ENCODE results near the gene SLC9A8. TPM values are rescaled to one million over a fixed set of nuclear protein-coding genes. Genes with fewer than 3 reads are reported as not detected.
"Not testable (repeated sequence)": the region's sequence is repeated elsewhere in the genome, so short reads cannot be mapped to it uniquely, and the experiment has no call there.

SLC9A8 gene
- total RNA-seq, 1 donor from 2014 or later = 6.2 TPM

- not testable (repeated sequence) for H3K9me3 Mint-ChIP-seq (ENCODE audit: unreplicated experiment); H3K9me3 ChIP-seq (ENCODE audit: insufficient read depth, low read depth, low read length); H3K27ac Mint-ChIP-seq (ENCODE audit: unreplicated experiment); H3K4me3 ChIP-seq (ENCODE audit: insufficient read depth, low read depth, low read length); H3K27ac ChIP-seq (ENCODE audit: low read depth, low read length); DNase-seq (ENCODE audit: low read depth); H3K36me3 ChIP-seq (ENCODE audit: insufficient read depth, low read length); FAIRE-seq; H4K20me1 ChIP-seq (ENCODE audit: insufficient read depth, low read length); H3K4me1 ChIP-seq (ENCODE audit: insufficient read depth, low read length); H3K4me1 Mint-ChIP-seq (ENCODE audit: low read depth, unreplicated experiment); H2AFZ ChIP-seq (ENCODE audit: low read depth, low read length); H3K4me2 ChIP-seq (ENCODE audit: low read length); H3K79me2 ChIP-seq (ENCODE audit: insufficient read depth, low read length); H3K27me3 ChIP-seq (ENCODE audit: insufficient read depth, low read length); H3K9ac ChIP-seq (ENCODE audit: low read length); H3K27me3 Mint-ChIP-seq (ENCODE audit: low read depth, unreplicated experiment); H3K36me3 Mint-ChIP-seq (ENCODE audit: low read depth, unreplicated experiment); H3K4me3 Mint-ChIP-seq (ENCODE audit: unreplicated experiment)
Observed at GRCh38 chr20:49783021-49783995, 29.3 kb upstream of the SLC9A8 start.

- no peaks in the 10 kb centered on the region for H3K27me3 ChIP-seq (ENCODE audit: insufficient read depth, low read length)
- no peaks in the 10 kb centered on the region for H3K79me2 ChIP-seq (ENCODE audit: insufficient read depth, low read length)
- no peak for TF ChIP-seq EZH2 (IDR thresholded peaks at IDR 0.05; ENCODE audit: insufficient read depth, low read length)
- TF ChIP-seq, protein P1, sequence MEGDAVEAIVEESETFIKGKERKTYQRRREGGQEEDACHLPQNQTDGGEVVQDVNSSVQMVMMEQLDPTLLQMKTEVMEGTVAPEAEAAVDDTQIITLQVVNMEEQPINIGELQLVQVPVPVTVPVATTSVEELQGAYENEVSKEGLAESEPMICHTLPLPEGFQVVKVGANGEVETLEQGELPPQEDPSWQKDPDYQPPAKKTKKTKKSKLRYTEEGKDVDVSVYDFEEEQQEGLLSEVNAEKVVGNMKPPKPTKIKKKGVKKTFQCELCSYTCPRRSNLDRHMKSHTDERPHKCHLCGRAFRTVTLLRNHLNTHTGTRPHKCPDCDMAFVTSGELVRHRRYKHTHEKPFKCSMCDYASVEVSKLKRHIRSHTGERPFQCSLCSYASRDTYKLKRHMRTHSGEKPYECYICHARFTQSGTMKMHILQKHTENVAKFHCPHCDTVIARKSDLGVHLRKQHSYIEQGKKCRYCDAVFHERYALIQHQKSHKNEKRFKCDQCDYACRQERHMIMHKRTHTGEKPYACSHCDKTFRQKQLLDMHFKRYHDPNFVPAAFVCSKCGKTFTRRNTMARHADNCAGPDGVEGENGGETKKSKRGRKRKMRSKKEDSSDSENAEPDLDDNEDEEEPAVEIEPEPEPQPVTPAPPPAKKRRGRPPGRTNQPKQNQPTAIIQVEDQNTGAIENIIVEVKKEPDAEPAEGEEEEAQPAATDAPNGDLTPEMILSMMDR (IDR thresholded peaks at IDR 0.05; ENCODE audit: insufficient read depth, low read depth, low read length) = no peak
- H3K4me1 ChIP-seq (ENCODE audit: insufficient read depth, low read length) = no peaks in the 10 kb centered on the region
- no peaks in the 10 kb centered on the region for H3K36me3 ChIP-seq (ENCODE audit: insufficient read depth, low read length)
- H3K4me3 ChIP-seq (ENCODE audit: insufficient read depth, low read depth, low read length) = no peak overlapping the region
- H4K20me1 ChIP-seq (ENCODE audit: insufficient read depth, low read length) = no peaks in the 10 kb centered on the region
- no peaks in the 10 kb centered on the region for H3K9me3 ChIP-seq (ENCODE audit: insufficient read depth, low read depth, low read length)
- no peak for FAIRE-seq
- no peak for DNase-seq (ENCODE audit: low read depth)
- Mint-ChIP-seq H3K27ac (ENCODE audit: unreplicated experiment) (no peak overlapping the region), H3K36me3 (ENCODE audit: low read depth, unreplicated experiment) (no peaks in the 10 kb centered on the region), H3K27me3 (ENCODE audit: low read depth, unreplicated experiment) (no peaks in the 10 kb centered on the region), H3K9me3 (ENCODE audit: unreplicated experiment) (no peaks in the 10 kb centered on the region), H3K4me3 (ENCODE audit: unreplicated experiment) (no peak overlapping the region), H3K4me1 (ENCODE audit: low read depth, unreplicated experiment) (peaks cover 4% of the 10 kb centered on the region)
- no peak overlapping the region for H3K4me2 ChIP-seq (ENCODE audit: low read length)
- H2AFZ ChIP-seq (ENCODE audit: low read depth, low read length) = no peak overlapping the region
- H3K9ac ChIP-seq (ENCODE audit: low read length) = no peak overlapping the region
- H3K27ac ChIP-seq (ENCODE audit: low read depth, low read length) = no peak overlapping the region
Observed at GRCh38 chr20:49784291-49784690, 28.3 kb upstream of the SLC9A8 start.

DNA sequence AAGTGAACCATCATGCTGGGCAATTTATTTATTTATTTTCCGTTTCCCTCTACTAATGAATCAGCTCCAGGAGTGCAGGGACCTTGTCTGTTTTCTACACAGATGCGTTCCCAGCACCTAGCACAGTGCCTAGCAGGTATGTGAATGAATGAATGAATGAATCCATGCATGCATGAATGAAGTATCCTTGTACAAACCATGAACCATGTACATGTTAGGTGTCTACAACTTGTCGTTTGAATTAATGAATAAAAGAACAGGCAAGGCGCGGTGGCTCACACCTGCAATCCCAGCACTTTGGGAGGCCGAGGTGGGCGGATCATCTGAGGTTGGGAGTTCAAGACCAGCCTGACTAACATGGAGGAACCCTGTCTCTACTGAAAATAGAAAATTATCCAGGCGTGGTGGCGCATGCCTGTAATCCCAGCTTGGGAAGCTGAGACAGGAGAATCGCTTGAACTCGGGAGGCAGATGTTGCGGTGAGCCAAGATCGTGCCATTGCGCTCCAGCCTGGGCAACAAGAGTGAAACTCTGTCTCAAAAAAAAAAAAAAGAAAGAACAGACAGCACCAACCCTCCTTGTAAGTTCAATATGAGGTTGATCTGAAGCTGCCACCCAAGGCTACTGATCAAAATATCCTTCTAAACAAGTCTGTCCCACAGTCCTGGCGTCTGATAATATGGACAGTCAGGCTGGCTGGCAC, 27.3 kb upstream of the SLC9A8 start:
- Histone ChIP-seq H3K9ac (ENCODE audit: low read length) (no peak overlapping the region), H3K4me1 (ENCODE audit: insufficient read depth, low read length) (no peaks in the 10 kb centered on the region), H3K4me3 (ENCODE audit: insufficient read depth, low read depth, low read length) (no peak overlapping the region), H3K4me2 (ENCODE audit: low read length) (no peak overlapping the region), H2AFZ (ENCODE audit: low read depth, low read length) (no peak overlapping the region), H3K36me3 (ENCODE audit: insufficient read depth, low read length) (no peaks in the 10 kb centered on the region), H3K9me3 (ENCODE audit: insufficient read depth, low read depth, low read length) (no peaks in the 10 kb centered on the region), H4K20me1 (ENCODE audit: insufficient read depth, low read length) (no peaks in the 10 kb centered on the region), H3K27ac (ENCODE audit: low read depth, low read length) (no peak overlapping the region), H3K27me3 (ENCODE audit: insufficient read depth, low read length) (no peaks in the 10 kb centered on the region), H3K79me2 (ENCODE audit: insufficient read depth, low read length) (no peaks in the 10 kb centered on the region)
- H3K4me3 Mint-ChIP-seq (ENCODE audit: unreplicated experiment) = no peak overlapping the region
- FAIRE-seq (no peak), DNase-seq (ENCODE audit: low read depth) (no peak)
- no peaks in the 10 kb centered on the region for H3K36me3 Mint-ChIP-seq (ENCODE audit: low read depth, unreplicated experiment)
- H3K9me3 Mint-ChIP-seq (ENCODE audit: unreplicated experiment) = no peaks in the 10 kb centered on the region
- no peak overlapping the region for H3K27ac Mint-ChIP-seq (ENCODE audit: unreplicated experiment)
- no peak for TF ChIP-seq EZH2 (IDR thresholded peaks at IDR 0.05; ENCODE audit: insufficient read depth, low read length)
- TF ChIP-seq, protein P1 (IDR thresholded peaks at IDR 0.05; ENCODE audit: insufficient read depth, low read depth, low read length) = no peak
- no peaks in the 10 kb centered on the region for H3K27me3 Mint-ChIP-seq (ENCODE audit: low read depth, unreplicated experiment)
- peaks cover 4% of the 10 kb centered on the region for H3K4me1 Mint-ChIP-seq (ENCODE audit: low read depth, unreplicated experiment)

Measured in astrocyte (in vitro differentiated cells and primary cell).